ENCODE data around the gene ENO4. TPM values are rescaled to one million over a fixed set of nuclear protein-coding genes. Genes with fewer than 3 reads are reported as not detected.

ENO4 gene
- total and polyA plus RNA-seq, 3 donors from 2014 or later, result 1.8 to 9.8 (median 5.6) TPM

DNA sequence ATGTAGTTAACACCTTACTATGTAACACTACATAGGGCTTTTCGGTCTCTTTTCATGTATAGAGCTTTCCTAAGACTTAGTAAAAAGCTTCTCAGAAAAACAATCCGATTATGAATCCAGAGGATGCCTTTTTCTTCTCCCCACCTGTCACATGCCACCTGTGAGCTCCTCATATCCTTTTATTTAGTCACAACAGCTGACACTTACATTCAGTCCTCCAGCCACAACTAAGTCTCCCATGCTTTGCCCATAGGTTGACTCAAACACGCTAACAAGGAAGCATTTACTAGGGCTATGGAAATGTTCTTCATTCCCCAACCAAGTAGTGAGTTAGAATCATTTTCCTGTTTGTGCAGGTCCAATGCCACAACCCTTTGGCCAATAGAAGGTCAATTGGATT lies 7.9 kb downstream of the ENO4 start:
- 84 to 89% methylated on average over 3 of the region's 3 CpGs for WGBS, 2 donors

DNA sequence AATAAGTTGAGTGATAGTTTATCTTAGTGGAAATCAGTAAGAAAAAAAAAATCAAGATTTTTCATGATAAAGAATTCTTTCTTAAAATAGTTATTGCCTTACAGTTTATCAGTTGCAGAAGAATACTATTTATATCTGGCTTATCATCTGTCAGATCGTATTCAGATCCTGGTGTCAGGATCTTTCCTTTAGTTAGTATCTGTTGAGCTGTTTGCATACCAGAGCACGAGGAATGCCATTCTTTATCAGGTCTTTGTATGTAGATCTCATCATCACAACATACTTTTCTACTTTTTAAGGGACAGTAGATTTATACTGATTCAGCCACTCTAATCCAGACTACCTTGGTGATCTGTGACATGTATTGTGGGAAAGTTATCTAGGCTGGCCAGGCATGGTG lies 12.5 kb downstream of the ENO4 start:
- no peak for TF ChIP-seq CTCF (IDR thresholded peaks at IDR 0.05)
- no peak for TF ChIP-seq POLR2A (IDR thresholded peaks at IDR 0.05)
- Histone ChIP-seq H3K36me3 (ENCODE audit: low read depth, missing control alignments) (no peaks in the 10 kb centered on the region), H3K4me1 (no peaks in the 10 kb centered on the region), H3K9me3 (no peaks in the 10 kb centered on the region), H3K27ac (no peak overlapping the region), H3K27me3 (no peaks in the 10 kb centered on the region), H3K4me3 (no peak overlapping the region)
- intact Hi-C loops (cut with DNase I; ENCODE audit: low total_unique reads), result no loop called here
- DNase-seq, result no peak
- 84 to 86% methylated on average over 2 of the region's 2 CpGs for WGBS, 2 donors

More for the DNA sequence above, 7.9 kb downstream of the ENO4 start:
- no peak for TF ChIP-seq POLR2A (IDR thresholded peaks at IDR 0.05)
- no peak for TF ChIP-seq CTCF (IDR thresholded peaks at IDR 0.05)
- DNase-seq, result no peak
- Histone ChIP-seq H3K36me3 (ENCODE audit: low read depth, missing control alignments) (no peaks in the 10 kb centered on the region), H3K27ac (no peak overlapping the region), H3K9me3 (no peaks in the 10 kb centered on the region), H3K27me3 (no peaks in the 10 kb centered on the region), H3K4me1 (no peaks in the 10 kb centered on the region), H3K4me3 (no peak overlapping the region)
- intact Hi-C loops (cut with DNase I; ENCODE audit: low total_unique reads), result no loop called here

- TF ChIP-seq CTCF (IDR thresholded peaks at IDR 0.05) (no peak), POLR2A (IDR thresholded peaks at IDR 0.05) (no peak)
- no peaks in the 10 kb centered on the region for H3K36me3 ChIP-seq (ENCODE audit: low read depth, missing control alignments)
- no peaks in the 10 kb centered on the region for H3K9me3 ChIP-seq
- no peak overlapping the region for H3K4me3 ChIP-seq
- intact Hi-C loops (cut with DNase I; ENCODE audit: low total_unique reads), result no loop called here
- no peaks in the 10 kb centered on the region for H3K27me3 ChIP-seq
- H3K27ac ChIP-seq, result no peak overlapping the region
- no peaks in the 10 kb centered on the region for H3K4me1 ChIP-seq
- no peak for DNase-seq
- WGBS, 2 donors, result 81 to 85% methylated on average over 4 of the region's 4 CpGs
Observed at GRCh38 chr10:116864436-116864835, 15.1 kb downstream of the ENO4 start.

DNA sequence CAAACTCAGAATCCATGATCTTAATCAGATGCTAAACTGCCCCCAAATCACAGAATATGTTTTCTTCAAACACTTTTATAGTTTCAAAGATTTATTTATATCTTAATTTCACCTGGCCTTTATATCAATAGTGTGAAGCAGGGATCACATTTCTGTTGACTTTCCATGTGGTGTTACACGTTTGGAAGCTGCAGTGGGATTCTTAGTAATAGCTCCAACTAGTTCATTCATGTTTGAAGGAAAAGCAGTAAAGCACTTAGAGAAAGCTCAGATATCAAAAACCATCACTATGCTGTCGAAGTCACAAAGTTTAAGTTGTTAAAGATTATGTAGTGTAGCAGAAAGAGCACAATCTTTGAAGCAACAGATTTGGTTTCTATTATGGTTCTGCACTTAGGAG lies 16.8 kb downstream of the ENO4 start:
- no peaks in the 10 kb centered on the region for H3K4me1 ChIP-seq
- intact Hi-C loops (cut with DNase I; ENCODE audit: low total_unique reads), result no loop called here
- no peak for TF ChIP-seq POLR2A (IDR thresholded peaks at IDR 0.05)
- TF ChIP-seq CTCF (IDR thresholded peaks at IDR 0.05), result no peak
- DNase-seq, result no peak
- H3K4me3 ChIP-seq, result no peak overlapping the region
- H3K27me3 ChIP-seq, result no peaks in the 10 kb centered on the region
- H3K9me3 ChIP-seq, result no peaks in the 10 kb centered on the region
- no peaks in the 10 kb centered on the region for H3K36me3 ChIP-seq (ENCODE audit: low read depth, missing control alignments)
- 83 to 88% methylated on average over 2 of the region's 2 CpGs for WGBS, 2 donors
- no peak overlapping the region for H3K27ac ChIP-seq

DNA sequence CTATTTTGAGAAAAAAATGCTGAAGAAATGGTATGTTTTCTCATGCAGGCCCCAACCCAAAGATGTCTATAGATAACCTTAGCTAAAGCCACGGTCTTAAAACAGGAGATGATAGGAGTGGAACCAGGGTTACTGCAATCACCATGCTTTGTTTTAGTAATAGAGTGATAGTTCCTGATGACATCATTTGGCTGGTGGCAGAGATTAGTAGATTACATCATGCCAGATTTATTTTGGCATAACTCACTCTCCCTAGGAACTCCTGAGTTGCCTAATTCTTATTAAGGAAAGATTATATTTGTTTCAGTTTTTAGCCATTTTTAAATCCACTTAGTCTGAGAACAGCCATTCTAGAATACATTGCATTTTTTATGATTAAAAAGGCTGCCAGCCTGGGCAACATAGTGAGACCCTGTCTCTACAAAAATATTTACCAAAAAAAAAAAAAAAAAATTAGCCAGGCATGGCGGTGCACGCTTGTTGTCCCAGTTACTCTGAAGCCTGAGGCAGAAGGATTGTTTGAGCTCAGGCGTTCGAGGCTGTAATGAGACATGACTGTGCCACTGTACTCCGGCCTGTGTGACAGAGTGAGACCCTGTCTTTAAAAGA lies 17.8 kb downstream of the ENO4 start:
- Histone ChIP-seq H3K4me3 (no peak overlapping the region), H3K27ac (no peak overlapping the region), H3K4me1 (no peaks in the 10 kb centered on the region), H3K36me3 (ENCODE audit: low read depth, missing control alignments) (no peaks in the 10 kb centered on the region), H3K9me3 (no peaks in the 10 kb centered on the region), H3K27me3 (no peaks in the 10 kb centered on the region)
- DNase-seq, result no peak
- WGBS, 2 donors, result 89 to 96% methylated on average over 6 of the region's 6 CpGs
- TF ChIP-seq POLR2A (IDR thresholded peaks at IDR 0.05) (no peak), CTCF (IDR thresholded peaks at IDR 0.05) (no peak)
- intact Hi-C loops (cut with DNase I; ENCODE audit: low total_unique reads), result no loop called here

All from testis (tissue), 3 donors.